ENCODE measurements around the gene BCKDK.

DNA sequence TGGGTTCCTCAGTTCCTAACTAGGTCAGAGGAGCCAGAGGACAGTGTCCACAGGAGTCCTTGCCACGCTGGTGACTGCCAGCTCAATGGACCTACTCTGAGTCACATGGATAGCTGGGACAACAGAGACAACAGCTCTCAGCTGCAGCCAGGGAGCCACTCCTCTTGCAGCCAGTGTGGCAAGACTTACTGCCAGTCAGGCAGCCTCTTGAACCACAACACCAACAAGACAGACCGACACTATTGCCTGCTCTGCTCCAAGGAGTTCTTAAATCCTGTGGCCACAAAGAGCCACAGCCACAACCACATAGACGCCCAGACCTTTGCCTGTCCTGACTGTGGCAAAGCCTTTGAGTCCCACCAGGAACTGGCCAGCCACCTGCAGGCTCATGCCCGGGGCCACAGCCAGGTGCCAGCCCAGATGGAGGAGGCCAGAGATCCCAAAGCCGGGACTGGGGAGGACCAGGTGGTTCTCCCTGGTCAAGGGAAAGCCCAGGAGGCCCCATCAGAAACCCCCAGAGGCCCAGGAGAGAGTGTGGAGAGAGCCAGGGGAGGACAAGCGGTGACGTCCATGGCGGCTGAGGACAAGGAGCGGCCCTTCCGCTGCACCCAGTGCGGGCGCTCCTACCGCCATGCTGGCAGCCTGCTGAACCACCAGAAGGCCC lies 27.3 kb upstream of the BCKDK start:
- TF ChIP-seq, protein P1, sequence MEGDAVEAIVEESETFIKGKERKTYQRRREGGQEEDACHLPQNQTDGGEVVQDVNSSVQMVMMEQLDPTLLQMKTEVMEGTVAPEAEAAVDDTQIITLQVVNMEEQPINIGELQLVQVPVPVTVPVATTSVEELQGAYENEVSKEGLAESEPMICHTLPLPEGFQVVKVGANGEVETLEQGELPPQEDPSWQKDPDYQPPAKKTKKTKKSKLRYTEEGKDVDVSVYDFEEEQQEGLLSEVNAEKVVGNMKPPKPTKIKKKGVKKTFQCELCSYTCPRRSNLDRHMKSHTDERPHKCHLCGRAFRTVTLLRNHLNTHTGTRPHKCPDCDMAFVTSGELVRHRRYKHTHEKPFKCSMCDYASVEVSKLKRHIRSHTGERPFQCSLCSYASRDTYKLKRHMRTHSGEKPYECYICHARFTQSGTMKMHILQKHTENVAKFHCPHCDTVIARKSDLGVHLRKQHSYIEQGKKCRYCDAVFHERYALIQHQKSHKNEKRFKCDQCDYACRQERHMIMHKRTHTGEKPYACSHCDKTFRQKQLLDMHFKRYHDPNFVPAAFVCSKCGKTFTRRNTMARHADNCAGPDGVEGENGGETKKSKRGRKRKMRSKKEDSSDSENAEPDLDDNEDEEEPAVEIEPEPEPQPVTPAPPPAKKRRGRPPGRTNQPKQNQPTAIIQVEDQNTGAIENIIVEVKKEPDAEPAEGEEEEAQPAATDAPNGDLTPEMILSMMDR (conservative IDR thresholded peaks at IDR 0.05; ENCODE audit: low read depth, low read length): no peak
- no peak for TF ChIP-seq EZH2 (IDR thresholded peaks at IDR 0.05; ENCODE audit: low read length, unreplicated experiment)
- TF ChIP-seq EZH2phosphoT487 (IDR thresholded peaks at IDR 0.05; ENCODE audit: borderline replicate concordance, low read length): no peak
